Measurements from ENCODE around the gene BTBD9.

Gene BTBD9

DNA sequence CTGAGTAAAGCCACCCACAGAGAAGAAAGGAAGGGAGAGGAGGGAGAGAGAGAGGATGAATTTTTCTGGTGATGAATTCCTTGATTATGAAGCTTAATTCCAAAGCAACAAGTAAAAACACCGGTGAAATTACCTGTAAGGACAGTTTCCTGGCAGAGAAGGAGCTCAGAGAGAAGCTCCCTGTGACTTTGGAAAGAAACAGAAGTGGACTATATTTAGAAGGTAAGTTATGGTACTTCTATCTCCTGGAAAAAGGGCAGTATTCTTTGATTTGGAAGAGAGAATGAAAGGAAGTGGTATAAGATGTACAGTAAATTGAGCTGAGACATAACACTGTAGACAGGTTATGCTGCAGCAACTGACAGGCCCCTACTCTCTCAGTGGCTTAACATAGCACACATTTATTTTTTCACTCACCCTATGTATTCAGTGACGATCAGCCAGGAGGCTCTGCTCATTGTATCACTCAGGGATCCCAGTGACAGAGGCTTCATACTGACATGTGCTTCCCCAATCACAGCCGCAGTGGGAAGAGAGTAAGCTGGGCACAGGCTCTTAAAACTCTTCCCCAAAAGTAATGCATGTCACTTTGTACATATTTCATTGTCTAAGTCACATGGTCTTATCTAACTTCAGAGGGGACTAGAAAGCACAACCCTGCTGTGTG lies 349.5 kb downstream of the BTBD9 start:
- no peak for DNase-seq (ENCODE audit: low read depth in 2 of 2)

- DNase-seq (ENCODE audit: low read depth in 2 of 2), result no peak
Observed at GRCh38 chr6:38287487-38287886, 352.2 kb downstream of the BTBD9 start.

DNA sequence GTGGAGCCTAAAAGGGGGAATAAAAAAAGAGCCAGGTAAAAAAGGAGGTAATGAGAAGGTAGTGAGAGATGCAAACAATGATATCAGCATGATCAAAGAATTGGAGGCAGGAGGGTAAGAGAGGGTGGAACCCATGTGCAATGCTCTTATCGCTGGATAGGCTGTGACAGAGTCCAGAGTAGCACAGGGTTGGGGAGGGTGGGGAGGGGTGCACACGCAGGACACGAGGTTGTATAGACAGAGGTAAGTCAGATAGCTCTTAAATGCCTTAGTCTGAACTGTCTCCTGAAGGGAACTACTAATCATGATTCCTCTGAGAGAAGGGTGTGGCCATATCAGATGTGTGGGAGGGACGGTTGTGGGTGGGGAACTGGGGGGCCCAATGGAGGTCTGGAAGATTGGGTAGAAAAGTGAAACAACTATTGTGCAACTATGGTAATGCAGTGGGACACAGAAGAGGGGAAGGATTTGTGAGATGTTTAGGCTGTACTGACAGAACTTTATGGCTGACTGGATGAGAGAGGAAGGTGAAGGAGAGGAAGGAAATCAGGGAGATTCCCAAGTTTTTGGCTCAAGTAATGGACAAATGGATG lies 354.8 kb downstream of the BTBD9 start:
- DNase-seq (ENCODE audit: low read depth in 2 of 2), result no peak

DNA sequence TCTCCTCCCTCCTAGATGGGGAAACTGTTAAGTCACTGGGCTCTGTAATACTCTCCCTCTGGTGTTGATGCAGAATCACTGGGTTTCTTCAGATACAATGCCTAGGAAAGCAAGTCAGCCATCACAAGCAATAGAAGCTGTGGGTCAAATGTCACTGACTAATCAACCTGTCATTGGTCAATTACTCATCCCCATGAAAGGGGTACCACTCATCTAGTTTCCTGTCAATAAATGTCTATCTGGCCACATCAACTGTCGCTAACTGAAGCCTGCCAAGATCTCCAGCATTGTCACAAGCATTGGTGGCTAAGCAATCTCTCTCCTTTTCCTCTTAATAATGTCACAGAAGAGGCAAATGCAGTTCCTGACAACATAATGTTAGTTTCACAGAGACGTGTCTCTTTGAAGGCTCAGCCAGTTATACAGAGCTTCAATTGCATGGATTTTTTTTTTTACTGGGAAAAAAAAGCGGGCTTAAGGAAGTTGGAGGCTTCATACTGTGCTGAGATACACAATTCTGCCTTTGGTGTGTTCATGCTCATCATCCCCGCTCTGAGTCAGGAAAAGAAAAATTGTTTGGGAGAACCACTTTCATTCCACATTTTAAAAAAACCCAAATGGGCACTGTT lies 355.9 kb downstream of the BTBD9 start:
- no peak for DNase-seq (ENCODE audit: low read depth in 2 of 2)

DNA sequence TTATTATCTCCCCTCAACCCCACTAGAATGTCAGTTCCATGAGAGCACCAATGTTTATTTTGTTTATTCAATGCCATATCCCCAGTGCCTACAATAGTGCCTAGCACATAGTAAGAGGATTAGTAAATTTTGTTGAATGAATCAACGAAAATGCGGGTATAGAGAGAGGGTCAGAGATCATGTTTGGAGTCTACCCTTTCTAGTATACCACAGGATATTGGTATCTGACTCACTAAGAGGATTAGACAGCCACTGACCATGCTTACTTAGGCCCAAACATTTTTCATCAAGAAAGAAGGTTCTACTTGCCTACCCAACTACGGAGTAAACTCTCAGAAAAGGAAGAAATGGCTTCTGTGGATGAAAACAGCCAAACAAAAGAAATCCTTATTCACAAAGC lies 356.8 kb downstream of the BTBD9 start:
- no peak for DNase-seq (ENCODE audit: low read depth in 2 of 2)

DNA sequence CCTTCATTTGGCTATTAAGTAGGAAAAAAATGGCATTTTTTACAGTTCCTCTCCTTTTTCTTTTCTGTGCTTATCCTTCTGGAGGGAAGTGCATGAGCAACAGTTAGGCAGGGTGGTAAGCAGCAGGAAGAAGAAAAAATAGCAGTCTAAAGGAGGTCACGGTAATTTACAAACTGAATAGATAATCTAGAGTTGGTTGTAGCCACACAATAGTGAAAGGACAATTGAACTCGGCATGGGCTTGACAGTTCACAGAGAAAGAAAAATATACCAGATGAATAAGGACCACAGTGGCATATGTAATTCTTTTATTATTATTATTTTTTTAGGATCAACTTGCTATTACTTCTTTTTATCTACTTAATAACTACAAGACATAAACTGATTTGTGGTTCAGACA lies 358.6 kb downstream of the BTBD9 start:
- no peak for DNase-seq (ENCODE audit: low read depth in 2 of 2)

DNA sequence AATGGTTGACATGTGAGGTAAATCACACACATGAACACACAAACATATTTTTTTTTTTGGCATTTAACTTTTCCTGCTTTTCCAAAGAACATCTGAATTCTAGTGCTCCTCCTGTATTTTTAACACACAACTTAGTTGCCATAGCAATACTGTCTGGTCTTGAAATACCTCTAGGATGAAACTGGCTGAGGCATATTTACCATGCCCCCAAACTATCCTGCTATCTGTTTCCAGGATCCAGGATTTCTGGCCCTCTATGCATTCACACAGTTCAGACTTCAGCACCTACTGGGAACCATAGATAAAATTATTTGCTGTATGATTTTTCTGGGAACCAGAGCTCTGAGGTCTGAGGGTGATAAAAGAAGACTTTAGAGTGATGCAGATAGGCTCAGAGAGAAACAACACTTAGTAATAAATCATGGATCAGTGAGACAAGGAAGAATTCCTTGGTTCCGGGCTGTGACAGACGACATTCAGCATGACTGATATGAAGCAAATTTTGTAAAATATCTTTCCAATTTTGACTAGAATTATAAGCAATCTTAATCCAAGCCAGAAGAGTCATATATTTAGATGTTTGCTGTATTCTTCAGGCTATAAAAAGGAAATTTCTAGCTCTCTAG lies 359.7 kb downstream of the BTBD9 start:
- no peak for DNase-seq (ENCODE audit: low read depth in 2 of 2)

GRCh38 chr6:38279423-38279822 lies 360.3 kb downstream of the BTBD9 start:
- no peak for DNase-seq (ENCODE audit: low read depth in 2 of 2)

- DNase-seq (ENCODE audit: low read depth in 2 of 2), result no peak
Observed at GRCh38 chr6:38273325-38273724, 366.4 kb downstream of the BTBD9 start.

DNA sequence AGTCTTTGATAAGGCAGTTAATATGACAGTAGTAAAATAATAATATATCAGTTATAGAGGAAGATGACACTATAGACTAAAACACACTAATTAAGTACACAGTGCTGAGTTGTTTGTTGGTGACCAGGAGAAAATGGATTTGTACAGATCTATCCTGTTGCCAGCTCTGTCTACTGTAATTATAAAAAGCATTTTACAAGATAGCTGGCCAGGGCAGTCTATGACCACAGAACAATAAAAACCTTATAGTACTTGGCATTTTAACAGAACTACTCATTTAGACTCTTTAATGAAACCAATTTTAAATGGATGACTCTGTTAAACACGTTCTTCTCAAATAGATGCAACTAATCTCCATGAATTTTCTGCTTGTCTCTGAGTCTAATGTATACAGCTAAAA lies 367.5 kb downstream of the BTBD9 start:
- DNase-seq (ENCODE audit: low read depth in 2 of 2), result no peak

GRCh38 chr6:38271081-38271480 lies 368.6 kb downstream of the BTBD9 start:
- no peak for DNase-seq (ENCODE audit: low read depth in 2 of 2)

GRCh38 chr6:38270367-38270766 lies 369.4 kb downstream of the BTBD9 start:
- no peak for DNase-seq (ENCODE audit: low read depth in 2 of 2)

GRCh38 chr6:38269461-38270172 lies 370.1 kb downstream of the BTBD9 start:
- DNase-seq (ENCODE audit: low read depth in 2 of 2), result no peak

- no peak for DNase-seq (ENCODE audit: low read depth in 2 of 2)
Observed at GRCh38 chr6:38268342-38268741, 371.4 kb downstream of the BTBD9 start.

GRCh38 chr6:38266921-38267354 lies 372.8 kb downstream of the BTBD9 start:
- no peak for DNase-seq (ENCODE audit: low read depth in 2 of 2)

DNA sequence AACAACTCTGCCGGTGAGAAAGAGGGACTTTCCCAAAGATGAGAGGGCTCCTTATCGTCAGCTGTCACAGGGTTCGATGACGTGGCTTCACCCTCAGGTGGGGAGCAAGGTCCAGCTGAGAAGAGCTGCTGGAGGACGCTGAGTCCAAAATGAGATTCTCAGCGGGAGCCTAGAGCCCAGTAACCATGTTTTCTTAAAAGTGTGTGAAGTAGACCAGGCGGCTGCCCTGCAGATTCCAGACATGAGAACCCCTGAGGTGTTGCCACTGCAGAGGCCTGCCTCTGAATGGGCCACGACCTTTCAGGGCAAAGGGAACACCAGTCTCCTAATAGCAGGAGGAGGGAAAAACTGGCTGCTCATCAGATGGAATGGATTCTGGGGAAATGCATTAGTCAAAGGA lies 375.1 kb downstream of the BTBD9 start:
- DNase-seq (ENCODE audit: low read depth in 2 of 2), result no peak

GRCh38 chr6:38262609-38263008 lies 377.1 kb downstream of the BTBD9 start:
- DNase-seq (ENCODE audit: low read depth in 2 of 2), result no peak

DNA sequence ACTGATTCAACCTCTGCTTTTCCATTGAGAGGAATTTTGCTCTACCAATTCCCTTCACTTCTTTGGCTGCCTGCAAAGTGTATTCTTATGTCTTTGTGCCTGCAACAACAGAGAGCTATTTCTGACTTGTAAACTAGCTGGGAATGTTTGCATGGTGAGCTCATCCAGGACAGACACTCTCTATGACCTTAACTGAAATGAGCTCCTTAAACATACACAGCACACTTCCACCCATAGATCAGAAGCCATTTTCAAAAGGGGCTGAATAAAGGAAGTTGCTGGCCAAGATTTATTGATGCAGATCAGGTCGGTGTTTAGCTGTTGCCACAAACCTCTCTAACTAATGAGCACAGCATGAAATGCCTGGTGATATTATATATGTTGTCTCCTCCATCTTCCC lies 377.7 kb downstream of the BTBD9 start:
- no peak for DNase-seq (ENCODE audit: low read depth in 2 of 2)

- no peak for DNase-seq (ENCODE audit: low read depth in 2 of 2)
Observed at GRCh38 chr6:38261626-38262025, 378.1 kb downstream of the BTBD9 start.

GRCh38 chr6:38259736-38260135 lies 380.0 kb downstream of the BTBD9 start:
- no peak for DNase-seq (ENCODE audit: low read depth in 2 of 2)

DNA sequence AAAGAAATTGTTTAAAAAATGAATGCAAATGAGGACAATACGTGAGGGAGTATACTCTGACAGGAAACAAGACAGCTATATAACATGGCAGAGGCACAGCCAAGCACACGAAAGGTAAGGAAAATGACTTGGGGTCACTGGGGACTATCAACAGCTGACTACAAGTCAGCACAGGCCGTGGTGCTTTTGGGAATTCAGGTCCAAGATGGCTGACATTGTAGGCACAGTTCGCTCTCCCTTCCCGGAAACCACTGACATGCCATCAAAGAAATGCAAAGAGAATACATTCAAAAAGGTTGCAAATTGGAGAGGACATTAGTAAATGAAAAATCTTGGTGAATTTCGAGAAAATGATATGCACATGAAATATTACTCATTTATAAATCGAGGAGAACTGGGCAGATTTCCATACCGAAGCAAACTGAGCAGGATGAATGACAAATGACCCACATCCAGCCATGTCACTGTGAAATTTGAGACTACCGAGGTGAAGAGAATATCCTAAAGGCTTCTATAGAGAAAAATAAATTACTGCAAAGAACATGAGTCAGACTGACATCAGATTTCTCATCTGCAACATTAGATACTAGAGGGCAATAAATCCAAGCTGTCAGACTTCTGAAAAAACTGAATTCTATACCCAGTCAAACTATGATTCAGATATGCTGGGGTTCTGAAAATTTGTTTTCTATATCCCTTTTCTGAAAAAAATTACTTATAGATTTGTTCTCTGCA lies 391.1 kb downstream of the BTBD9 start:
- DNase-seq (ENCODE audit: low read depth in 2 of 2), result no peak

DNA sequence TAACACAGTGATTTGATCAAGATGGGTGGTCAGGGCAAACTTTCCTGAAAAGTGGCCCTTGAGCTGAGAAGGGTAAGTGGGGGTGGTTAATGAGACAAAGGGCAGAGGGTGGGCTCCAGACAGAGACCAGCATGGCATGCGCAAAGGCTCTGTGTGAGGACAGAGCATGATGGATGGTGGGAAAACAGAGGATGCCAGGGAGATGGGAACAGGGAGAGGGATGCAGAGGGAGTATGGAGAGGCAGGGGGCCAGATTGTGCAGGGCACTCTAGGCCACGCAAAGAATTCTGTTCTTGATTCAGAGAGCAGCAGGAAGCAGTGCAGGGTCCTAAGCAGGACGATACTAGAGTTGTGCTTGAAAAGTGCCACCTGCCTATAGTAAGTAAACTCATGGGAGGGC lies 394.4 kb downstream of the BTBD9 start:
- no peak for DNase-seq (ENCODE audit: low read depth in 2 of 2)

Measured in stimulated activated CD8-positive, alpha-beta memory T cell treated with anti-CD3 and anti-CD28 coated beads, Interleukin-15, amount 100 ng/mL, for 4 hours (primary cell).